GM10266 (cell line): Measurements from ENCODE around the gene LEPR.

Experiments used
- DNase-seq: peaks from one replicate; pipeline ENCODE4 v3.0.0; 2012; ENCODE audit errors: extremely low spot score
- TF ChIP-seq, protein P1 (sequence below): IDR thresholded peaks from 2 replicates; pipeline ENCODE4 v1.5.1; 2012; ENCODE audit warnings: mild to moderate bottlenecking, low read depth; ENCODE audit not compliant: control insufficient read depth, insufficient read depth; ENCODE audit errors: missing control alignments

LEPR gene

DNA sequence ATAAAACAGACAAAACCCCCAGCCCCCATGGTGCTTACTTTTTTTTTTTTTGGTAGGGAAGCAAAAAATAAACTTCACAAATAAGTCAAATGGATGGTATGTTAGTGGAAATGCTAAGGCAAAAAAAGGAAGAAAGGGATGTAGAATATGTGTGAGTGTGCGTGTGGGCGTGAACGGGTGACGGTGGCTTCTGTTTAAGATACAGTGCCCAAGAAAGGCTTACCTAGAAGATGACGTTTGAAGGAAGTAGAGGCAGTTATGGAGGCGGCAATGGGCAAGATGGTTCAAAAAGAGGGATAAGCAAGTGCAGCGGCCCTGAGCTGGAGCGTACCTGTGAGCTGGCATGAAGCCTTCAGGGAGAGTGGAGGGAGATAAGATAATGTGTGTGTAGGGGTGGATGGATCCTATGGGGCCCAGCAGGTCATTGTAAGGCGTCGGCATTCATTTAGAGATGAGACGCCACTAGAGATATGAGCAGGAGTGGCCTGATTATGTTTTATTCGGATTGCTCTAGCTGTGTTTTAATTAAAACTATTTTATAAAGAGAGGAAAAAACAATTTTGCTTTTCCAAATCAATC is 19.9 kb downstream of the LEPR start:
- DNase-seq, result no peak
- TF ChIP-seq, protein P1, sequence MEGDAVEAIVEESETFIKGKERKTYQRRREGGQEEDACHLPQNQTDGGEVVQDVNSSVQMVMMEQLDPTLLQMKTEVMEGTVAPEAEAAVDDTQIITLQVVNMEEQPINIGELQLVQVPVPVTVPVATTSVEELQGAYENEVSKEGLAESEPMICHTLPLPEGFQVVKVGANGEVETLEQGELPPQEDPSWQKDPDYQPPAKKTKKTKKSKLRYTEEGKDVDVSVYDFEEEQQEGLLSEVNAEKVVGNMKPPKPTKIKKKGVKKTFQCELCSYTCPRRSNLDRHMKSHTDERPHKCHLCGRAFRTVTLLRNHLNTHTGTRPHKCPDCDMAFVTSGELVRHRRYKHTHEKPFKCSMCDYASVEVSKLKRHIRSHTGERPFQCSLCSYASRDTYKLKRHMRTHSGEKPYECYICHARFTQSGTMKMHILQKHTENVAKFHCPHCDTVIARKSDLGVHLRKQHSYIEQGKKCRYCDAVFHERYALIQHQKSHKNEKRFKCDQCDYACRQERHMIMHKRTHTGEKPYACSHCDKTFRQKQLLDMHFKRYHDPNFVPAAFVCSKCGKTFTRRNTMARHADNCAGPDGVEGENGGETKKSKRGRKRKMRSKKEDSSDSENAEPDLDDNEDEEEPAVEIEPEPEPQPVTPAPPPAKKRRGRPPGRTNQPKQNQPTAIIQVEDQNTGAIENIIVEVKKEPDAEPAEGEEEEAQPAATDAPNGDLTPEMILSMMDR, result no peak

- TF ChIP-seq, protein P1, result no peak
- DNase-seq, result no peak
Observed at GRCh38 chr1:65440915-65441314, 20.4 kb downstream of the LEPR start.

DNA sequence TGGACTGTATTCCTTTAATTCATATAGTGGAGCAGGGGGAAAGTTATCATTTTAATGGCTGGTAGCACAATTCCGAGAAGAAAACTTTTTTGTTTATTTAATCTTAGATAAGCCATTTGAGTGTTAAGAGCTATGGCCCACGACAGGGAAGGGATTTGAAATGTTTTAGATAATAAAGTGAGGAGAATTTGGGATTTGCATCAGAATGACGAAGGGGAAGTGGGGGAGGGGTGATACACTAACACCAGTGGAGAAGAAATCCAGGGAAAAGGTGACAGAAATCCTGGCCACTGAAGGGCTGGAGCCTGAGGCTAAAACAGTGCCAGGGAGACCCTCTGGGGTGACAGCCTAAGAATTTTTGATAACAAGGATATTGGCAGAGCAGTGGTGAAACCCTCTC is 21.0 kb downstream of the LEPR start:
- TF ChIP-seq, protein P1, result no peak
- DNase-seq, result no peak

GRCh38 chr1:65442442-65442841 is 22.0 kb downstream of the LEPR start:
- TF ChIP-seq, protein P1, result peak; percentile 0
- no peak for DNase-seq

DNA sequence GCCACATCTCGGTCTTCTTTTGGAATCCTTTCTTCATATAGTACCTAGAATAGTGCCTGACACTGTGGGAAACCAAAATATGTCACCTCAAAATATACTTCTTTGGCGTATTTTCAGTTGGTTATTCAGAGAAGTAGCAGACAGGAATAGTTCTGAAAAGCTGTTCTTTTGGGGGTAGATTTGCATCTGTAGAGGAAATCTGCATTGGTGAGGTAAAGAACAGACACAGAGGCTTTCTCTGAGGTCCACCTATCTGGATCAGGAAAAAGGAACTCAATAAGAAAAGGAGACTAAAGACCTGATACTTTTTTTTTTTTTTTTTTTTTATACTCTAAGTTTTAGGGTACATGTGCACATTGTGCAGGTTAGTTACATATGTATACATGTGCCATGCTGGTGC is 23.2 kb downstream of the LEPR start:
- no peak for DNase-seq
- TF ChIP-seq, protein P1, result no peak

DNA sequence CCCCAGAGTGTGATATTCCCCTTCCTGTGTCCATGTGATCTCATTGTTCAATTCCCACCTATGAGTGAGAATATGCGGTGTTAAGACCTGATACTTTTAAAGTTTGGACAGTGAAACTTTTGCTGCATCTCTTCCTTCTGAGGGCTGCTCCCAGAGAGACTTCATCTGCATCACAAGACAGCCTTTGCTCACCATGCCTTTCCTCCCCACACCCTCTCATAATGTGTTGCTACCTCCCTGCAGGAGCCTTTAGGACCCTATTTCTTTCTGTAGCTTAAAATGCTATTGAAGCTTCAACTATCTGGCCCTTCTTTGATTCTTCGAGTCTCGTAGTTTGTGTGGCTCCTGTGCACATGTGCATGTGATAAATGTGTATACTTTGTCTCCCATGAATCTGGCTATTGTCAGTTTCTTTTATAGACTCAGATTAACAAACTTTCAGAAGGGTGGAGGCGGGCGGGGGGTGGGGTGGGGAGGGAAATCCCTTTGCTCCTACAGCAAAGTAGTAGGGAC is 23.7 kb downstream of the LEPR start:
- TF ChIP-seq, protein P1, result no peak
- no peak for DNase-seq

GRCh38 chr1:65445837-65446236 is 25.4 kb downstream of the LEPR start:
- TF ChIP-seq, protein P1, result no peak
- DNase-seq, result no peak
